Measurements from ENCODE around the gene BLACAT1.
"Not testable (repeated sequence)": the region's sequence is repeated elsewhere in the genome, so short reads cannot be mapped to it uniquely, and the experiment has no call there.

The BLACAT1 gene

DNA sequence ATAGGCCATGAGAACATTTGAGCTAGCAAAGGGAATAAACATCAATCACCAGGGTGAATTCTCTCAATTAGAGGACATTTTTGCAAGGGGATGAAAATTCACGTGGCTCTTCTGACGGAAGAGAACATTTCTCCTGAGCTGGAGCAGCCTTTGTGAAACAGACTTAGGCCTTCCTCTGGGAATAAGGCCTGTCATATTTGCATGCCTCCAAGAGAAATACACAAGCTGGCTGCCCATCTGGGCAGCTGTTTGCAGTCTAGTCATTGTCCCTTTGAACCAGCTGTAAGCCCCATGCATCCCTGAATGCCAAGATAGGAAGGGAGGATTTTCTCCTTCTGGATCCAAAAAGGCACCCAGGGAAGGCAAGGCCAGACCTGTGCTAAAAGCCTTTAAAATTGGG, 39.5 kb downstream of the BLACAT1 start:
- DNase-seq (ENCODE audit: low spot score), result no peak

DNA sequence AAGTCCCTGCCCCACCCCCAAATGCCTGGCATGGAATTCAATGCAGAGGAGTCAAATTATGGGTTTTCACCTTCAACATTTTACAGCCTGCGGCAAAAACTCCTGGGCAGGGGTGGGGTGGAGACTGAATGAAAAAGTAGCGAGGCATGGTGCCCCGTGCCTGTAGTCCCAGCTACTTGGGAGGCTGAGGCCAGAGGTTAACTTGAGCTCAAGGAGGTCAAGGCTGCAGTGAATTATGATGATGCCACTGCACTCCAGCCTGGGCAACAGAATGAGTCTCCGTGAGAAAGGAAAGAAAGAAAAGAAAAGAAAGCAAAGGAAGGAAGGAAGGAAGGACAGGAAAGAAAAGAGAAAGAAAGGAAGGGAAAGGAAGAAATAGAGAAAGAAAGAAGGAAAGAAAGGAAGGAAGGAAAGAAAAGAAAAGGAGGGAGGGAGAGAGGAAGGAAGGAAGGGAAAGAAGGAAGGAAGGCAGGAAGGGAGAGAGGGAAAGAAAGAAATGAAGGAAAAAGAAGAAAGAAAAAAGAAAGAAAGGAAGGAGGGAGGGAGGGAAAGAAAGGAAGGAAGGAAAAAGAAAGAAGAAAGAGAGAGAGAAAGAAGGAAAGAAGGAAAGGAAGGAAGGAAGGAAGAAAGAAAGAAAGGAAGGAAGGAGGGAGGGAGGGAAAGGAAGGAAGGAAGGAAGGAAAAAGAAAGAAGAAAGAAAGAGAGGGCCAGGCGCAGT, 45.1 kb downstream of the BLACAT1 start:
- DNase-seq (ENCODE audit: low spot score), result no peak

DNA sequence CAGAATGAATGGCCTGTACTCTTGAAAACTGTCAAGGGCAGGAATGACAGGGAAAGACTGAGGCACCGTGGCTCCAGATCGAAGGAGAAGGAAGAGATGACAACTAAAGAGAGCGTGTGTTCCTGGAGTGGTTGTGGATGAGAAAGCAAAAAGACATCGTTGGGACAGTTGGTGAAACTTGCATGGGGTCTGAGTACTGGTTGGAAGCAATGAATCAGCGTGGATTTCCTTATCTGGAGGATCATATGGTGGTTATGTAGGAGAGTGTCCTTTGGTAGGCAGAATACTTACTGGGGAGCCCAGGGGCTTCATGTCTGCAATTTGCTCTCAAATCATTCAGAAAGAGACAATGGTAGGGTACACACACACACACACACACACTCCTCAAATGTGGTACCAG, 47.9 kb downstream of the BLACAT1 start:
- DNase-seq (ENCODE audit: low spot score), result no peak

DNA sequence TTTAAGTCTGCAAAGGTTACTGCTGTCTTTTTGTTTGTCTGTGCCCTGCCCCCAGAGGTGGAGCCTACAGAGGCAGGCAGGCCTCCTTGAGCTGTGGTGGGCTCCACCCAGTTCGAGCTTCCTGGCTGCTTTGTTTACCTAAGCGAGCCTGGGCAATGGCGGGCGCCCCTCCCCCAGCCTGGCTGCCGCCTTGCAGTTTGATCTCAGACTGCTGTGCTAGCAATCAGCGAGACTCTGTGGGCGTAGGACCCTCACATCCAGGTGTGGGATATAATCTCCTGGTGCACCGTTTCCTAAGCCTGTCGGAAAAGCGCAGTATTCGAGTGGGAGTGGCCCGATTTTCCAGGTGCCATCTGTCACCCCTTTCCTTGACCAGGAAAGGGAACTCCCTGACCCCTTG, 49.6 kb downstream of the BLACAT1 start:
- not testable (repeated sequence) for DNase-seq (ENCODE audit: low spot score)

All from cerebellar cortex (tissue), 1 donor.